Osteoblast (primary cell): ENCODE data around the gene DRC3. TPM values are rescaled to one million over a fixed set of nuclear protein-coding genes. Genes with fewer than 3 reads are reported as not detected.

Experiments
- DNase-seq: peaks from one replicate; pipeline ENCODE4 v3.0.0; 2011; ENCODE audit warnings: low spot score, mixed read lengths; ENCODE audit not compliant: insufficient read length; ENCODE audit errors: missing footprints
- H2AFZ ChIP-seq: 2 replicates; pipeline ENCODE4 v1.6.0; 2011; ENCODE audit warnings: mild to moderate bottlenecking, low read length
- H3K27ac ChIP-seq: 2 replicates; pipeline ENCODE4 v1.5.1; 2011; ENCODE audit warnings: mild to moderate bottlenecking, low read depth, low read length, moderate library complexity
- H3K27me3 ChIP-seq: 2 replicates; pipeline ENCODE4 v1.6.0; 2012; ENCODE audit warnings: mild to moderate bottlenecking, control low read depth, inconsistent platforms, low read length, moderate library complexity; ENCODE audit not compliant: insufficient read depth
- H3K36me3 ChIP-seq: 2 replicates; pipeline ENCODE4 v1.5.1; 2011; ENCODE audit warnings: mild to moderate bottlenecking, low read length, control low read depth, moderate library complexity; ENCODE audit not compliant: insufficient read depth
- H3K4me1 ChIP-seq: 2 replicates; pipeline ENCODE4 v1.5.1; 2011; ENCODE audit warnings: mild to moderate bottlenecking, low read length, control low read depth, moderate library complexity; ENCODE audit not compliant: insufficient read depth
- H3K4me2 ChIP-seq: 2 replicates; pipeline ENCODE4 v1.6.0; 2011; ENCODE audit warnings: mild to moderate bottlenecking, low read length; ENCODE audit not compliant: insufficient read depth
- H3K4me3 ChIP-seq: fragments of 200-600 bp; sonication (generic); 3 replicates; pipeline ENCODE4 v1.5.1; 2012; ENCODE audit warnings: mild to moderate bottlenecking, low read length, inconsistent platforms; ENCODE audit not compliant: insufficient read depth
- H3K79me2 ChIP-seq: 2 replicates; pipeline ENCODE4 v1.6.0; 2012; ENCODE audit warnings: mild to moderate bottlenecking, low read length, control low read depth, inconsistent platforms; ENCODE audit not compliant: insufficient read depth
- H3K9me3 ChIP-seq: 2 replicates; pipeline ENCODE4 v1.5.1; 2011; ENCODE audit warnings: low read depth, low read length, control low read depth
- H4K20me1 ChIP-seq: 2 replicates; pipeline ENCODE4 v1.6.0; 2012; ENCODE audit warnings: mild to moderate bottlenecking, low read length, control low read depth; ENCODE audit not compliant: insufficient read depth
- CTCF ChIP-seq: IDR thresholded peaks from 2 replicates; pipeline ENCODE4 v1.5.1; 2011; ENCODE audit warnings: mild to moderate bottlenecking, low read depth, low read length, moderate library complexity; ENCODE audit errors: extremely low read depth
- total RNA-seq: library from RNA; depleted of rRNA; stranded (reverse); fragments of >200 nt; gene quantifications from 2 replicates; pipeline ENCODE4 v1.2.3, GENCODE V29; 2012

DRC3 gene
- total RNA-seq, 1 donor, result 2.9 TPM

GRCh38 chr17:17985153-17985552 is 12.5 kb downstream of the DRC3 start:
- DNase-seq, result no peak
- no peak overlapping the region for H3K4me2 ChIP-seq
- H3K9me3 ChIP-seq, result no peaks in the 10 kb centered on the region
- no peak overlapping the region for H3K27ac ChIP-seq
- H3K4me3 ChIP-seq, result no peak overlapping the region
- H3K79me2 ChIP-seq, result no peaks in the 10 kb centered on the region
- H2AFZ ChIP-seq, result no peak overlapping the region
- no peaks in the 10 kb centered on the region for H4K20me1 ChIP-seq
- H3K36me3 ChIP-seq, result no peaks in the 10 kb centered on the region
- H3K4me1 ChIP-seq, result peaks cover 3% of the 10 kb centered on the region
- H3K27me3 ChIP-seq, result no peaks in the 10 kb centered on the region
- TF ChIP-seq CTCF, result no peak

- Histone ChIP-seq H3K4me1 (peaks cover 7% of the 10 kb centered on the region), H3K4me3 (no peak overlapping the region), H4K20me1 (no peaks in the 10 kb centered on the region), H3K79me2 (no peaks in the 10 kb centered on the region), H3K4me2 (no peak overlapping the region), H3K27ac (no peak overlapping the region), H3K36me3 (no peaks in the 10 kb centered on the region), H3K27me3 (no peaks in the 10 kb centered on the region), H3K9me3 (no peaks in the 10 kb centered on the region), H2AFZ (no peak overlapping the region)
- no peak for DNase-seq
- peak; percentile 44 for TF ChIP-seq CTCF
Measured at GRCh38 chr17:17985555-17985954, 12.9 kb downstream of the DRC3 start.

DNA sequence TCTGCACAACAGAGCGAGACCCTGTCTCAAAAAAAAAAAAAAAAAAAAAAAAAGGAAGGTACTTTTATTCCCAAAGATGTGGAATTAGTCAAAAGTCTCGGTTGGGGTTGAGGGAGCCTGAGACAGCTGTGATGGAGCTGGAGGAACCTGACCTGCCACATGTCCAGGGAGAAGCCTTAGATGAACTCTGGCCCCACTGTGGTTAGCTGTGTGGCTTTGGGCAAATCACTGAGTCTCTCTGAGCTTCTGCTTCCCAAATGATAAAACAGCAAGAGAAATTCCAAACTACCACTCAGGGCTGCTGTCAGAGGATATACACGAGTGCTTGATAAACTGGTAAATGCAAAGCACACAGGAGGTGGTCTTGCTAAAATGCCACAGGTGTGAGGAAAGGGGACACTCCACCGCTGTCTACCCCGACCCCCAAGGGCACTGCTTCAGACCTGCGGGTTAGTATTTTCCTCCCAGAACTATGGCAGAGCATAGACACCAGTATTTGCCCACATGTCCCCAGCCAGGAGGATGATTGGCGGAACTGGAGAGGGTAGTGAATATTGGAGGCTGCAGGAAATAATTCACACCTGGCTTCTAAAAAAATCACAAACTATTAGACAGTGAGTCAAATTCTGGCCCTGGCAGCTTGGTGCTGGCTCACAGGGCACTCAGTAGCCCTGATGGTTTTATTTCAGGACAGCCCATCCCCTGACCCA is 14.7 kb downstream of the DRC3 start:
- Histone ChIP-seq H4K20me1 (no peaks in the 10 kb centered on the region), H3K4me3 (no peak overlapping the region), H3K9me3 (no peaks in the 10 kb centered on the region), H3K4me2 (no peak overlapping the region), H3K4me1 (peaks cover 10% of the 10 kb centered on the region), H3K79me2 (no peaks in the 10 kb centered on the region), H3K36me3 (no peaks in the 10 kb centered on the region), H3K27me3 (no peaks in the 10 kb centered on the region), H2AFZ (no peak overlapping the region), H3K27ac (no peak overlapping the region)
- DNase-seq, result no peak
- TF ChIP-seq CTCF, result no peak

GRCh38 chr17:17987901-17988300 is 15.2 kb downstream of the DRC3 start:
- H3K9me3 ChIP-seq, result no peaks in the 10 kb centered on the region
- no peak overlapping the region for H3K27ac ChIP-seq
- no peaks in the 10 kb centered on the region for H3K79me2 ChIP-seq
- no peak overlapping the region for H3K4me3 ChIP-seq
- no peak overlapping the region for H2AFZ ChIP-seq
- H3K27me3 ChIP-seq, result no peaks in the 10 kb centered on the region
- no peak for DNase-seq
- no peaks in the 10 kb centered on the region for H4K20me1 ChIP-seq
- no peak for TF ChIP-seq CTCF
- H3K4me1 ChIP-seq, result peaks cover 10% of the 10 kb centered on the region
- H3K36me3 ChIP-seq, result no peaks in the 10 kb centered on the region
- H3K4me2 ChIP-seq, result no peak overlapping the region
